Hepatocyte (in vitro differentiated cells): ENCODE results near the gene CHRM1. TPM values are rescaled to one million over a fixed set of nuclear protein-coding genes. Genes with fewer than 3 reads are reported as not detected.
"Not testable (repeated sequence)": the region's sequence is repeated elsewhere in the genome, so short reads cannot be mapped to it uniquely, and the experiment has no call there.

ENCODE experiments used
- DNase-seq: peaks from one replicate; pipeline ENCODE4 v3.0.0-alpha.2; 2016; ENCODE audit warnings: low spot score
- H2AFZ ChIP-seq: fragments of 200-600 bp; sonication (generic); 2 replicates; pipeline ENCODE4 v1.6.0; 2016; ENCODE audit warnings: antibody characterized with exemption, mild to moderate bottlenecking
- H3K27ac ChIP-seq: fragments of 200-600 bp; sonication (generic); 2 replicates; pipeline ENCODE4 v1.5.1; 2016; ENCODE audit warnings: mild to moderate bottlenecking
- H3K27me3 ChIP-seq: fragments of 200-600 bp; sonication (generic); 2 replicates; pipeline ENCODE4 v1.6.1; 2016
- H3K36me3 ChIP-seq: fragments of 200-600 bp; sonication (generic); replicated peaks from 2 replicates; pipeline ENCODE4 v1.5.1; 2016; ENCODE audit warnings: low read depth; ENCODE audit not compliant: insufficient read depth
- H3K4me1 ChIP-seq: fragments of 200-600 bp; sonication (generic); 2 replicates; pipeline ENCODE4 v1.5.1; 2016; ENCODE audit warnings: mild to moderate bottlenecking, moderate library complexity; ENCODE audit not compliant: insufficient read depth
- H3K4me2 ChIP-seq: fragments of 200-600 bp; sonication (generic); 2 replicates; pipeline ENCODE4 v1.6.0; 2016
- H3K4me3 ChIP-seq: fragments of 200-600 bp; sonication (generic); 2 replicates; pipeline ENCODE4 v1.5.1; 2016; ENCODE audit warnings: mild to moderate bottlenecking
- H3K79me2 ChIP-seq: fragments of 200-600 bp; sonication (generic); 2 replicates; pipeline ENCODE4 v1.6.0; 2017; ENCODE audit warnings: mild to moderate bottlenecking
- H3K9me2 ChIP-seq: fragments of 200-600 bp; sonication (generic); replicated peaks from 2 replicates; pipeline ENCODE4 v1.6.0; 2017; ENCODE audit warnings: mild to moderate bottlenecking; ENCODE audit not compliant: insufficient read depth
- H3K9me3 ChIP-seq: fragments of 200-600 bp; sonication (generic); 2 replicates; pipeline ENCODE4 v1.5.1; 2016; ENCODE audit warnings: low read depth, mild to moderate bottlenecking
- H4K20me1 ChIP-seq: fragments of 200-600 bp; sonication (generic); 2 replicates; pipeline ENCODE4 v1.6.0; 2016; ENCODE audit warnings: mild to moderate bottlenecking; ENCODE audit not compliant: insufficient read depth, poor library complexity, severe bottlenecking
- EZH2 ChIP-seq: fragments of 200-600 bp; sonication (generic); IDR thresholded peaks from 2 replicates; pipeline ENCODE4 v1.6.1; 2016; ENCODE audit warnings: antibody characterized with exemption, mild to moderate bottlenecking, borderline replicate concordance
- EZH2phosphoT487 ChIP-seq: fragments of 200-600 bp; sonication (generic); IDR thresholded peaks from one replicate; pipeline ENCODE4 v1.6.1; 2018; ENCODE audit warnings: antibody characterized with exemption, mild to moderate bottlenecking, low read depth, moderate library complexity; ENCODE audit not compliant: unreplicated experiment, severe bottlenecking
- WGBS: methylation state at CpG from one replicate; pipeline ENCODE4 v1.1.6; 2016; ENCODE audit warnings: low lambda C conversion rate; ENCODE audit errors: missing lambda C conversion rate; 5-methylcytosine and 5-hydroxymethylcytosine counted together
- polyA plus RNA-seq: library from polyadenylated mRNA; unstranded; fragments of >200 nt; fragmentation: Nextera tagmentation; extraction: Ambion mirVana; gene quantifications from 2 replicates; pipeline ENCODE4 v1.2.1, GENCODE V29; 2016
- total RNA-seq: library from RNA; depleted of rRNA; stranded (reverse); fragments of >200 nt; gene quantifications from 2 replicates; pipeline ENCODE4 v1.2.3, GENCODE V29; 2014
- TF ChIP-seq, protein P1 (sequence below): fragments of 200-600 bp; sonication (generic); IDR thresholded peaks from 2 replicates; pipeline ENCODE4 v1.5.1; 2016; ENCODE audit warnings: antibody characterized with exemption, mild to moderate bottlenecking; ENCODE audit not compliant: poor library complexity

The CHRM1 gene
- total and polyA plus RNA-seq, 2 experiments from 2014 or later = not detected

DNA sequence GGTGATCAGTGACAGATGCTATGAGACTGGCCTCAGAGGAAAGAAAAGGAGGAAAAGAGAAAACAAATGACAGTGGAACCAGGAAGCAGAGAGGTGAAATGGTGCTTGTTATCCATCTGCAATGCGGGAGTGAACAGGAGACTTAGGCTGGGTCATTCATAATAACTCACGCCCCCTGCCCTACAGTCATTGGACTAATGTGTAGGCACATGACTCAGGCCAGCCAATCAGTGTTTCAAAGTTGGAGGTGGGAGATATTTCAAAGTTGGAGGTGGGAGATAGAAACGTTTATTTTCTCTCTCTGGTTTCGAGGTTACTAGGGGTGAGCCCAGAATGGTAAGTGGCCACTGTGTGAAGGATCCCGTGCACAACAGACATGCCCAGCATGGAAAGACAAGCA is 33.3 kb upstream of the CHRM1 start:
- Histone ChIP-seq H3K27me3 (no peaks in the 10 kb centered on the region), H3K36me3 (no peaks in the 10 kb centered on the region), H3K9me2 (no peaks in the 10 kb centered on the region)

DNA sequence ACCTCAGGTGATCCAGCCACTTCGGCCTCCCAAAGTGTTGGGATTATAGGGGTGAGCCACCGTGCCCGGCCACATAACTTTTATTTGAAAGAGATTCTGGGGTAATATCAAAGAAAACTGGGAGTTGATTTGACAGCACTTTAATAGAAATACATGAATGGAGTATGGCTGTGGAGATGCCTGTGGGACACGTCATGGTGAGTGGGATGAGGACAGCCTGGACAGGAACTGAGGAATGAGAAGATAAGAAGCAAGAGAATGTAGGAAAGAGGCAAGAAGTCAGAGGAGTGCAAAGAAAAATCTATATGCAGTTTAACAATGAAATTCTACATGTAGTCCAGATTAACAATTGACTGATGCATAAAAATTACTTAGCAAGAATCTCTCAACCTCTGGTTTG is 32.6 kb upstream of the CHRM1 start:
- H4K20me1 ChIP-seq = no peaks in the 10 kb centered on the region
- peaks cover 5% of the 10 kb centered on the region for H3K4me1 ChIP-seq
- no peaks in the 10 kb centered on the region for H3K36me3 ChIP-seq
- H3K9me2 ChIP-seq = no peaks in the 10 kb centered on the region
- TF ChIP-seq, protein P1, sequence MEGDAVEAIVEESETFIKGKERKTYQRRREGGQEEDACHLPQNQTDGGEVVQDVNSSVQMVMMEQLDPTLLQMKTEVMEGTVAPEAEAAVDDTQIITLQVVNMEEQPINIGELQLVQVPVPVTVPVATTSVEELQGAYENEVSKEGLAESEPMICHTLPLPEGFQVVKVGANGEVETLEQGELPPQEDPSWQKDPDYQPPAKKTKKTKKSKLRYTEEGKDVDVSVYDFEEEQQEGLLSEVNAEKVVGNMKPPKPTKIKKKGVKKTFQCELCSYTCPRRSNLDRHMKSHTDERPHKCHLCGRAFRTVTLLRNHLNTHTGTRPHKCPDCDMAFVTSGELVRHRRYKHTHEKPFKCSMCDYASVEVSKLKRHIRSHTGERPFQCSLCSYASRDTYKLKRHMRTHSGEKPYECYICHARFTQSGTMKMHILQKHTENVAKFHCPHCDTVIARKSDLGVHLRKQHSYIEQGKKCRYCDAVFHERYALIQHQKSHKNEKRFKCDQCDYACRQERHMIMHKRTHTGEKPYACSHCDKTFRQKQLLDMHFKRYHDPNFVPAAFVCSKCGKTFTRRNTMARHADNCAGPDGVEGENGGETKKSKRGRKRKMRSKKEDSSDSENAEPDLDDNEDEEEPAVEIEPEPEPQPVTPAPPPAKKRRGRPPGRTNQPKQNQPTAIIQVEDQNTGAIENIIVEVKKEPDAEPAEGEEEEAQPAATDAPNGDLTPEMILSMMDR = no peak
- H3K79me2 ChIP-seq = no peaks in the 10 kb centered on the region
- no peak overlapping the region for H3K4me3 ChIP-seq
- no peak overlapping the region for H3K27ac ChIP-seq
- 82% methylated on average over 4 of the region's 4 CpGs for WGBS
- H3K4me2 ChIP-seq = no peak overlapping the region
- no peak overlapping the region for H2AFZ ChIP-seq
- no peak for DNase-seq
- H3K27me3 ChIP-seq = no peaks in the 10 kb centered on the region
- H3K9me3 ChIP-seq = no peaks in the 10 kb centered on the region

More for the DNA sequence above, 33.3 kb upstream of the CHRM1 start:
- no peak overlapping the region for H2AFZ ChIP-seq
- TF ChIP-seq EZH2phosphoT487 (no peak), EZH2 (no peak)
- TF ChIP-seq, protein P1 = no peak
- no peak for DNase-seq
- peaks cover 11% of the 10 kb centered on the region for H3K4me1 ChIP-seq
- no peaks in the 10 kb centered on the region for H4K20me1 ChIP-seq
- no peaks in the 10 kb centered on the region for H3K79me2 ChIP-seq
- H3K27ac ChIP-seq = no peak overlapping the region
- whole genome bisulfite sequencing = 80% methylated on average over 5 of the region's 5 CpGs
- no peak overlapping the region for H3K4me3 ChIP-seq
- no peak overlapping the region for H3K4me2 ChIP-seq
- no peaks in the 10 kb centered on the region for H3K9me3 ChIP-seq

DNA sequence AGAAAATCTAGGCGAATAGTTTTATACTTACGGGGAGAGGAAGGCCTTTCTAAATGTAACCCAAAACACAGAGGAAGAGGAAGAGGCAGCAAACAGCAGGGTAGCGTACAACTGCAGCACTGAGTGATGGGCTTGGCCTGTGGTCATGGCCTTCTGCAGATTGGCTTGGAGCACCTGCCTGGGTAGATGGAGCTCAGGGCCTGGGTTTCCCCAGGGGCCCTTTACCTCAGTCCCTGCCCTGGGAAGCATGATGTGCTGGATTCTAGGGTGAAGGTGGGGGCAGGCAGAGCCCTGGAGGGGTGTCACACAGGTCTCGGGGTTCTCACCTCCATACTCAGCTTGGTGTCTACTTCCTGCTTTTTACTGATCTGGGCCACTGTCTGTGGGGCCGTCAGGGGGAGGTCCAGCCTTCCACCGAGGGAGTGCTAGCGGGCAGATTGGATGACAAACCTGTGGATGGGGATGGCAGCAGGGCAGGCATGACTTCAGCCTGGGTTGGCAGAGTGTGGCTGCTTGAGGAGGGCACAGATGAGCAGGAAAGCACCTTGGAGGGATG is 27.7 kb upstream of the CHRM1 start:
- WGBS = 83% methylated on average over 7 of the region's 7 CpGs
- DNase-seq = no peak
- no peaks in the 10 kb centered on the region for H3K27me3 ChIP-seq
- no peaks in the 10 kb centered on the region for H3K79me2 ChIP-seq
- no peaks in the 10 kb centered on the region for H3K4me1 ChIP-seq
- no peaks in the 10 kb centered on the region for H3K36me3 ChIP-seq
- no peaks in the 10 kb centered on the region for H4K20me1 ChIP-seq
- no peak overlapping the region for H3K4me2 ChIP-seq
- no peak overlapping the region for H3K4me3 ChIP-seq
- no peaks in the 10 kb centered on the region for H3K9me3 ChIP-seq
- TF ChIP-seq EZH2 (no peak), EZH2phosphoT487 (no peak)
- TF ChIP-seq, protein P1 = no peak
- H3K9me2 ChIP-seq = no peaks in the 10 kb centered on the region
- H3K27ac ChIP-seq = no peak overlapping the region
- no peak overlapping the region for H2AFZ ChIP-seq

DNA sequence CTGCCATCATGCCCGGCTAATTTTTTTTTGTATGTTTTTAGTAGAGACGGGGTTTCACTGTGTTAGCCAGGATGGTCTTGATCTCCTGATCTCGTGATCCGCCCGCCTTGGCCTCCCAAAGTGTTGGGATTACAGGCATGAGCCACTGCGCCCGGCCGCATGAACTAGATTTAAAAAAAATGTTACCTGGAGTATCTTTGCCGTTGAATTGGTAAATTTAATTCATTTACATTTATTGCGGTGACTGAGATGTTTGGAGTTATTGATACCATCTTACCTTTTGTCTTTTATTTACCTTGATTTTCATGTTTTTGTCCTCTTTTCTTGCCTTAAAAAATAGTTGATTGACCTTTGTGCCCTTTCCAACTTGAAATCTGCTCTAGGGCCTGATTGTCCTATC is 24.4 kb upstream of the CHRM1 start:
- H3K4me1 ChIP-seq, H3K4me3 ChIP-seq, DNase-seq, H3K27me3 ChIP-seq, H3K79me2 ChIP-seq, H3K9me2 ChIP-seq, H4K20me1 ChIP-seq, H3K9me3 ChIP-seq, H2AFZ ChIP-seq, H3K4me2 ChIP-seq, H3K27ac ChIP-seq, H3K36me3 ChIP-seq: not testable (repeated sequence)
- WGBS = 98% methylated on average over 10 of the region's 10 CpGs

DNA sequence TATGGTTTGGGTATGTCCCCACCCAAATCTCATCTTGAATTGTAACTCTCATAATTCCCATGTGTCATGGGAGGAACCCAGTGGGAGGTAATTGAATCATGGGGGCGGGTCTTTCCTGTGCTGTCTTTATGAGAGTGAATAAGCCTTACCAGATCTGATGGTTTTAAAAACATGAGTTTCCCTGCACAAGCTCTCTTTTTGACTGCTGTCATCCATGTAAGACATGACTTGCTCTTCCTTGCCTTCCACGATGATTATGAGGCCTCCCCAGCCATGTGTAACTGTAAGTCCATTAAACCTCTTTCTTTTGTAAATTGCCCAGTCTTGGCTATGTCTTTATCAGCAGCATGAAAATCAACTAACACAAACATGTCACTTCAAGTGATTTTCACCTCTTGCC is 16.4 kb upstream of the CHRM1 start:
- H3K27ac ChIP-seq, H3K27me3 ChIP-seq, H3K4me3 ChIP-seq, H3K9me2 ChIP-seq, H3K9me3 ChIP-seq, H3K4me2 ChIP-seq, H3K79me2 ChIP-seq, H3K36me3 ChIP-seq, H2AFZ ChIP-seq, DNase-seq, H4K20me1 ChIP-seq, H3K4me1 ChIP-seq: not testable (repeated sequence)
- 90% methylated on average over 2 of the region's 2 CpGs for WGBS
